CD14-positive monocyte (primary cell): Measurements from ENCODE around the gene AAGAB. TPM values are rescaled to one million over a fixed set of nuclear protein-coding genes. Genes with fewer than 3 reads are reported as not detected.

Experiments
- DNase-seq, 3 donors: peaks; one replicate each; pipeline ENCODE4 v3.0.0-alpha.2; 2011 to 2022
- H2AFZ ChIP-seq: 2 replicates; pipeline ENCODE4 v1.6.0; 2012; ENCODE audit warnings: mild to moderate bottlenecking, low read depth, low read length, inconsistent platforms; ENCODE audit not compliant: insufficient read depth, poor library complexity, severe bottlenecking
- H3K27ac ChIP-seq, 2 donors: 1 replicate in 1 of 2; 2 replicates in 1 of 2; pipeline ENCODE4 v1.5.1; 2012 to 2013; ENCODE audit warnings: low read length in 2 of 2, control low read depth in 1 of 2, inconsistent platforms in 1 of 2, low read depth in 1 of 2, mild to moderate bottlenecking in 1 of 2
- H3K27me3 ChIP-seq, 2 donors: one replicate each; pipeline versions ENCODE4 v1.6.0 to v1.6.1; 2011 to 2013; ENCODE audit warnings: low read length in 2 of 2; ENCODE audit not compliant: control insufficient read depth in 2 of 2, insufficient read depth in 2 of 2
- H3K36me3 ChIP-seq, 2 donors: replicated peaks in 1 of 2; 1 replicate in 1 of 2; 2 replicates in 1 of 2; pipeline versions ENCODE4 v1.5.1 to v1.6.1; 2012 to 2013; ENCODE audit warnings: low read length in 2 of 2, control low read depth in 1 of 2, inconsistent platforms in 1 of 2, mild to moderate bottlenecking in 1 of 2; ENCODE audit not compliant: insufficient read depth in 2 of 2, control insufficient read depth in 1 of 2
- H3K4me1 ChIP-seq, 2 donors: 1 replicate in 1 of 2; 2 replicates in 1 of 2; pipeline versions ENCODE4 v1.5.1 to v1.6.1; 2012 to 2013; ENCODE audit warnings: low read length in 2 of 2, control low read depth in 1 of 2, inconsistent platforms in 1 of 2, mild to moderate bottlenecking in 1 of 2, moderate library complexity in 1 of 2; ENCODE audit not compliant: insufficient read depth in 2 of 2, control insufficient read depth in 1 of 2
- H3K4me2 ChIP-seq: replicated peaks from 2 replicates; pipeline ENCODE3; 2012; ENCODE audit warnings: low read length, moderate library complexity, mild to moderate bottlenecking; ENCODE audit not compliant: poor library complexity, severe bottlenecking; ENCODE audit errors: extremely low read depth
- H3K4me3 ChIP-seq, 3 experiments: fragments of 200-600 bp in 1 of 3; sonication (generic) in 1 of 3; replicated peaks in 1 of 3; 1 replicate in 2 of 3; 2 replicates in 1 of 3; pipeline ENCODE4 v1.5.1; 2011 to 2013; ENCODE audit warnings: low read length in 3 of 3, mild to moderate bottlenecking in 3 of 3, control low read depth in 2 of 3, low read depth in 2 of 3, inconsistent platforms in 1 of 3, moderate library complexity in 1 of 3
- H3K79me2 ChIP-seq: 2 replicates; pipeline ENCODE4 v1.6.0; 2012; ENCODE audit warnings: mild to moderate bottlenecking, control low read depth, inconsistent platforms, low read length, moderate library complexity; ENCODE audit not compliant: insufficient read depth
- H3K9ac ChIP-seq: 2 replicates; pipeline ENCODE4 v1.6.0; 2017; ENCODE audit warnings: low read length, mild to moderate bottlenecking; ENCODE audit not compliant: insufficient read depth, poor library complexity, severe bottlenecking
- H3K9me3 ChIP-seq, 2 donors: replicated peaks in 1 of 2; 1 replicate in 1 of 2; 2 replicates in 1 of 2; pipeline versions ENCODE4 v1.5.1 to v1.6.1; 2012 to 2013; ENCODE audit warnings: low read length in 2 of 2, control low read depth in 1 of 2; ENCODE audit not compliant: control insufficient read depth in 1 of 2, insufficient read depth in 1 of 2
- H4K20me1 ChIP-seq: 2 replicates; pipeline ENCODE4 v1.6.0; 2012; ENCODE audit warnings: mild to moderate bottlenecking, low read length, control low read depth, moderate library complexity; ENCODE audit not compliant: insufficient read depth
- H3K27ac Mint-ChIP-seq, 7 donors: one replicate each; pipeline ENCODE4 v1.8.0; 2020; ENCODE audit warnings: mild to moderate bottlenecking in 7 of 7, mixed read lengths in 7 of 7, moderate library complexity in 6 of 7, inconsistent platforms in 2 of 7
- H3K27me3 Mint-ChIP-seq, 3 donors: one replicate each; pipeline ENCODE4 v1.8.0; 2021 to 2022; ENCODE audit warnings: low read depth in 3 of 3, mild to moderate bottlenecking in 3 of 3, mixed read lengths in 3 of 3, moderate library complexity in 3 of 3, inconsistent platforms in 1 of 3
- H3K36me3 Mint-ChIP-seq, 2 donors: one replicate each; pipeline ENCODE4 v1.8.0; 2020; ENCODE audit warnings: mixed read lengths in 2 of 2, inconsistent platforms in 1 of 2, mild to moderate bottlenecking in 1 of 2
- H3K4me1 Mint-ChIP-seq: one replicate; pipeline ENCODE4 v1.8.0; 2020; ENCODE audit warnings: mild to moderate bottlenecking, mixed read lengths
- H3K4me3 Mint-ChIP-seq, 2 donors: one replicate each; pipeline ENCODE4 v1.8.0; 2020; ENCODE audit warnings: mild to moderate bottlenecking in 2 of 2, mixed read lengths in 2 of 2, moderate library complexity in 1 of 2
- H3K9me3 Mint-ChIP-seq, 7 donors: one replicate each; pipeline ENCODE4 v1.8.0; 2020 to 2022; ENCODE audit warnings: mixed read lengths in 7 of 7, mild to moderate bottlenecking in 6 of 7, moderate library complexity in 6 of 7, inconsistent platforms in 2 of 7
- WGBS: methylation state at CpG from one replicate; pipeline ENCODE4 v1.1.5; 2013; ENCODE audit warnings: missing lambda C conversion rate; ENCODE audit not compliant: insufficient coverage; 5-methylcytosine and 5-hydroxymethylcytosine counted together
- intact Hi-C, 2 donors: fragments of 100-400 bp; cut with micrococcal nuclease; formaldehyde crosslinking; loops; one replicate each; pipeline versions ENCODE4 v1.15.0 to v1.15.1; 2023
- polyA plus RNA-seq, 3 donors: library from polyadenylated mRNA; depleted of rRNA in 1 of 3; unstranded in 2 of 3; stranded (reverse) in 1 of 3; fragments of 300-500 nt in 2 of 3; fragments of >200 nt in 1 of 3; fragmentation: Illumina TruSeq in 2 of 3; gene quantifications; 1 replicate in 2 of 3; 2 replicates in 1 of 3; pipeline ENCODE4 v1.2.3, GENCODE V29; 2012 to 2021
- TF ChIP-seq, protein P1 (sequence below): fragments of 200-600 bp; IDR thresholded peaks from one replicate; pipeline ENCODE4 v1.8.0; 2022; ENCODE audit warnings: antibody characterized with exemption, mild to moderate bottlenecking

The AAGAB gene
- polyA plus RNA-seq, 3 donors, result 11.2 to 40.4 (median 30.1) TPM

DNA sequence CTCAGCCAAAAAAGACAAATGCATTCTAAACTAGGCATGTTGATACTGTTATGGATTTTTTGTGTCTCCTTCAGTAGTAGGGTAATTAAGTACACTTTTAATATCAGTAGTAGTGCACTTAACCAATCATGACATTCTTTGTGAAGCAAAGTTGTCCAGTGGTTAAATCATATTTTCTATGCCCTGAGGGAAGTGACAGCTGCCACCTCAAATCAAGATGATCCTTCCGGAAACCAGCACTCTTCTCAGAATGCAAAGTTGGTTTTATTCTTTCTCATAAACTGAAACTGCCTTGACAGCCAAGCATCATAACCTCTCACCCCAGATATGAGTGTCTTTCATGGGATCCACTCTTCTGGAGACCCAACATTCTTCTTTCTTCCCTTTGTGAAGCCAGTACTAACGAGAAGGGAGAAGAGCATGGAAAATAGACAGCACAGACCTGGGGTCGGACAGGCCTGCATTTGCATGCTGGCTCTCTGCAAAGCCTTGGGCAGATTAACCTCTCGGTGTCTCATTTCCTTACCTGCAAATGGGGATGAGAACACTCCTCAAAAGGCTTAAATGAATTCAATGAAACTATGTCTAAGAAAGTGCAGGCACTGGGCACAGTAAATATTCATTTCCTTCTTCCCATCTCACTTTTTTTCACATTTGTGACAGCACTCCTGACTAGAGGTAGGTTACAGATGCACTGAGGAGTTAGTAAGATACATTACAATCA, 13.2 kb downstream of the AAGAB start:
- no peak overlapping the region for H3K4me2 ChIP-seq
- Mint-ChIP-seq H3K36me3 (peaks cover 20 to 21% of the 10 kb centered on the region in 2 donors), H3K27ac (peak overlapping the region in 3 of 7 donors; percentile 26 to 35 (median 27)), H3K4me3 (no peak overlapping the region), H3K9me3 (peaks cover 0 to 3% (median 0%) of the 10 kb centered on the region in 7 donors), H3K4me1 (peaks cover 36% of the 10 kb centered on the region), H3K27me3 (no peaks in the 10 kb centered on the region)
- H3K79me2 ChIP-seq, result peaks cover 77% of the 10 kb centered on the region
- no peak overlapping the region for H3K4me3 ChIP-seq
- TF ChIP-seq, protein P1, sequence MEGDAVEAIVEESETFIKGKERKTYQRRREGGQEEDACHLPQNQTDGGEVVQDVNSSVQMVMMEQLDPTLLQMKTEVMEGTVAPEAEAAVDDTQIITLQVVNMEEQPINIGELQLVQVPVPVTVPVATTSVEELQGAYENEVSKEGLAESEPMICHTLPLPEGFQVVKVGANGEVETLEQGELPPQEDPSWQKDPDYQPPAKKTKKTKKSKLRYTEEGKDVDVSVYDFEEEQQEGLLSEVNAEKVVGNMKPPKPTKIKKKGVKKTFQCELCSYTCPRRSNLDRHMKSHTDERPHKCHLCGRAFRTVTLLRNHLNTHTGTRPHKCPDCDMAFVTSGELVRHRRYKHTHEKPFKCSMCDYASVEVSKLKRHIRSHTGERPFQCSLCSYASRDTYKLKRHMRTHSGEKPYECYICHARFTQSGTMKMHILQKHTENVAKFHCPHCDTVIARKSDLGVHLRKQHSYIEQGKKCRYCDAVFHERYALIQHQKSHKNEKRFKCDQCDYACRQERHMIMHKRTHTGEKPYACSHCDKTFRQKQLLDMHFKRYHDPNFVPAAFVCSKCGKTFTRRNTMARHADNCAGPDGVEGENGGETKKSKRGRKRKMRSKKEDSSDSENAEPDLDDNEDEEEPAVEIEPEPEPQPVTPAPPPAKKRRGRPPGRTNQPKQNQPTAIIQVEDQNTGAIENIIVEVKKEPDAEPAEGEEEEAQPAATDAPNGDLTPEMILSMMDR, result no peak
- no peaks in the 10 kb centered on the region for H3K27me3 ChIP-seq
- intact Hi-C loops, result no loop called here
- H4K20me1 ChIP-seq, result peaks cover 38% of the 10 kb centered on the region
- no peak overlapping the region for H3K9ac ChIP-seq
- H3K9me3 ChIP-seq, result no peaks in the 10 kb centered on the region
- 100% methylated on average over 3 of the region's 4 CpGs for WGBS
- DNase-seq, result no peak
- peaks cover under 1 to 8% of the 10 kb centered on the region in 2 donors for H3K36me3 ChIP-seq
- no peak overlapping the region for H2AFZ ChIP-seq
- no peak overlapping the region for H3K27ac ChIP-seq
- H3K4me1 ChIP-seq, result peaks cover 16 to 35% of the 10 kb centered on the region in 2 donors

DNA sequence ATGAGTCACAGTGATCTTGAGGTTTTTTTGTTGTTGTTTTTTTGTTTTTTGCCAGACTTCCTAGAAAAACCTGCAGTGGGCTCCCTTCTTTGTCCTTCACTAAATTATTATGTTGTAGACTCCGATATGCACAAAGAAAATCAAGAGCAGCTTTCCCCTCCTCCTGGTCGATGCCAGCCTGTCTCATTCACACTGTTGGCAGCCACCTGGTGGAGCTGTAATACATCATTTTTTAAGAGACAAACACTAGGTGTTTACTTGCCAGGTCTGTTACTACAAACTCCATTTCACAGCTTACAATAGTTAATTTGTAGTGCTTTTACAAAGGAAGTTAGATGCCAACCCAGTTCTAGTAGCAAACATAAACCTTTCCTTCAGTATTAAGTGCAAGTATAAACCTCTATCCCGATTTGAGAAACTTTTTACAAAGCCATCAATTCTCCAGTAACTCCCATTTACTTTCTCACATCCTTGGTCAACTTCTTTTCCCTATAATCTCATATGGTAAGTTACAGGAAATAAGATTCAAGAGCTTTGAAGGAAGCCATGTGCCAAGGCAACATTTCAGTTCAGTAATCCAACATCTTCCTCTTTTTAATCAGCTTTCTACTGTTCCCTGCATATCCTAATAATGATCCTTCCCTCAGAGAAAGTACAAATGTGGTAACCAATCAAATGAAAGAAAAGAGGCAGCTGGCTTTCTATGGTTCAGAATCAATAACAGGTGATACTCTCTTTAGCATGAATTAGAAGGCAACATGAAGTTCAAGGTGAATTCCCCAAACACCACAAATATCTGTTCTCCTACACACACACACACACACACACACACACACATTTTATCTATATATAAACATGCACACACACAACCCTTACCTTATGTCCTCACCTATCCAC, 14.0 kb downstream of the AAGAB start:
- H3K4me1 Mint-ChIP-seq, result peaks cover 36% of the 10 kb centered on the region

More for the DNA sequence above, 14.0 kb downstream of the AAGAB start:
- H3K36me3 Mint-ChIP-seq, result peaks cover 21% of the 10 kb centered on the region in 2 donors
- H3K27ac Mint-ChIP-seq, result peak overlapping the region in 3 of 7 donors; percentile 3 to 35 (median 27)
- H3K9ac ChIP-seq, result no peak overlapping the region
- no peaks in the 10 kb centered on the region for H3K27me3 Mint-ChIP-seq
- peaks cover 0 to 3% (median 0%) of the 10 kb centered on the region in 7 donors for H3K9me3 Mint-ChIP-seq
- H3K4me3 Mint-ChIP-seq, result no peak overlapping the region
- H3K36me3 ChIP-seq, result peaks cover 4 to 11% of the 10 kb centered on the region in 2 donors
- no peaks in the 10 kb centered on the region for H3K27me3 ChIP-seq
- no peaks in the 10 kb centered on the region for H3K9me3 ChIP-seq
- H3K4me3 ChIP-seq, result no peak overlapping the region
- H3K27ac ChIP-seq, result no peak overlapping the region
- no peak overlapping the region for H2AFZ ChIP-seq
- TF ChIP-seq, protein P1, result no peak
- H3K79me2 ChIP-seq, result peaks cover 69% of the 10 kb centered on the region
- no peak overlapping the region for H3K4me2 ChIP-seq
- peaks cover 38% of the 10 kb centered on the region for H4K20me1 ChIP-seq
- WGBS, result no CpG with 5 or more reads among the region's 3 CpGs
- peaks cover 16 to 35% of the 10 kb centered on the region in 2 donors for H3K4me1 ChIP-seq
- peak in 1 of 3 donors; percentile 33 for DNase-seq
- intact Hi-C loops, result no loop called here
